ENCODE data around the gene RGS11.
A peak's percentile ranks its signal among the peaks of the same experiment; 100 is the strongest.

Gene RGS11

GRCh38 chr16:281660-282255 lies 6.0 kb upstream of the RGS11 start:
- DNase-seq (ENCODE audit: low read depth) = no peak
- H3K4me3 ChIP-seq (ENCODE audit: control insufficient read depth, low read depth, low read length) = no peak overlapping the region
- TF ChIP-seq, protein P1, sequence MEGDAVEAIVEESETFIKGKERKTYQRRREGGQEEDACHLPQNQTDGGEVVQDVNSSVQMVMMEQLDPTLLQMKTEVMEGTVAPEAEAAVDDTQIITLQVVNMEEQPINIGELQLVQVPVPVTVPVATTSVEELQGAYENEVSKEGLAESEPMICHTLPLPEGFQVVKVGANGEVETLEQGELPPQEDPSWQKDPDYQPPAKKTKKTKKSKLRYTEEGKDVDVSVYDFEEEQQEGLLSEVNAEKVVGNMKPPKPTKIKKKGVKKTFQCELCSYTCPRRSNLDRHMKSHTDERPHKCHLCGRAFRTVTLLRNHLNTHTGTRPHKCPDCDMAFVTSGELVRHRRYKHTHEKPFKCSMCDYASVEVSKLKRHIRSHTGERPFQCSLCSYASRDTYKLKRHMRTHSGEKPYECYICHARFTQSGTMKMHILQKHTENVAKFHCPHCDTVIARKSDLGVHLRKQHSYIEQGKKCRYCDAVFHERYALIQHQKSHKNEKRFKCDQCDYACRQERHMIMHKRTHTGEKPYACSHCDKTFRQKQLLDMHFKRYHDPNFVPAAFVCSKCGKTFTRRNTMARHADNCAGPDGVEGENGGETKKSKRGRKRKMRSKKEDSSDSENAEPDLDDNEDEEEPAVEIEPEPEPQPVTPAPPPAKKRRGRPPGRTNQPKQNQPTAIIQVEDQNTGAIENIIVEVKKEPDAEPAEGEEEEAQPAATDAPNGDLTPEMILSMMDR (conservative IDR thresholded peaks at IDR 0.05; ENCODE audit: control insufficient read depth, insufficient read depth, low read depth, low read length) = no peak

GRCh38 chr16:280991-281659 lies 5.4 kb upstream of the RGS11 start:
- no peak overlapping the region for H3K4me3 ChIP-seq (ENCODE audit: control insufficient read depth, low read depth, low read length)
- TF ChIP-seq, protein P1 (conservative IDR thresholded peaks at IDR 0.05; ENCODE audit: control insufficient read depth, insufficient read depth, low read depth, low read length) = no peak
- no peak for DNase-seq (ENCODE audit: low read depth)

DNA sequence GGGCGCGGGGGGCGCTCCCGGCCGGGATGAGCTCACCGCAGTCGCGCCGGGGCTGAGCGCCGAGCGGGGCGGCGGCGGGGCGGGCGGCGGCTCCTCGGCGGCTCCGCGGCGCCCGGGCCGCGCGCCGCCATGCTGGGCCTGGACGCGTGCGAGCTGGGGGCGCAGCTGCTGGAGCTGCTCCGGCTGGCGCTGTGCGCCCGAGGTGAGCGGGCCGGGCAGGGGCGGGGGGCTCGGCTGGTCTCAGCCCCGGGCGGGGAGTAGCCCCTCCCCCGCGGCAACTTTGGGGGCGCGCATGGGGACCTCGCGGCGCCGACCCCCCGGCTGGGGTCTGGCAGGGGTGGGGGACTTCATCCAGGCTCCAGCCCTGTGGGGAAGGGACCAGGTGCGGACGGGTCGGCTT lies 4.8 kb upstream of the RGS11 start, which contains the start of gene ARHGDIG:
TSS of gene ARHGDIG (plus strand) at position 40 of the 400 bp plus-strand sequence. CDS start at position 130, 90 bp downstream.
- TF ChIP-seq, protein P1 (conservative IDR thresholded peaks at IDR 0.05; ENCODE audit: control insufficient read depth, insufficient read depth, low read depth, low read length) = no peak
- DNase-seq (ENCODE audit: low read depth) = no peak
- no peak within 1 kb of the TSS for H3K4me3 ChIP-seq (ENCODE audit: control insufficient read depth, low read depth, low read length)

GRCh38 chr16:280005-280460 lies 4.3 kb upstream of the RGS11 start:
- no peak overlapping the region for H3K4me3 ChIP-seq (ENCODE audit: control insufficient read depth, low read depth, low read length)
- TF ChIP-seq, protein P1 (conservative IDR thresholded peaks at IDR 0.05; ENCODE audit: control insufficient read depth, insufficient read depth, low read depth, low read length) = no peak
- no peak for DNase-seq (ENCODE audit: low read depth)

DNA sequence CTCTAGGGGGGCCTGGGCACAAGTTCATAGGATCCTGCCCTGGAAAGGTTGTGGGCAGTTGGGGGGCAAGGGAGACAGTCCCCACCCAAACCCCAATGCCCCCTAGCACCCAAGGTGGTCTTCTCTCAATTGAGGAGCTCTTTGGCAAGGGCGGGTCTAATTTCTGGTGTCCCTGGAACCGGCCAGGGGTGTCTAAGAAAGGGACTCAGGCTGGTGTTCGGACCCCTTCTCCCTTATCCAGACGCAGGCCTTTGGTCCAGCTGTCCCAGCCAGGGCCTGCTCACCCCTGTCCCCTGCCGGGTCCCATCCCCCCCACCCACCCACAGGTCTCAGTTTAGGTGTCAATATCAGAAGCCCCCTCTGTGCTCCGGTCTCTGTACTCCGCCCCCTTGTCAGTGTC lies 3.8 kb upstream of the RGS11 start:
- no peak overlapping the region for H3K4me3 ChIP-seq (ENCODE audit: control insufficient read depth, low read depth, low read length)
- DNase-seq (ENCODE audit: low read depth) = no peak
- TF ChIP-seq, protein P1 (conservative IDR thresholded peaks at IDR 0.05; ENCODE audit: control insufficient read depth, insufficient read depth, low read depth, low read length) = no peak

- TF ChIP-seq, protein P1 (conservative IDR thresholded peaks at IDR 0.05; ENCODE audit: control insufficient read depth, insufficient read depth, low read depth, low read length) = no peak
- no peak overlapping the region for H3K4me3 ChIP-seq (ENCODE audit: control insufficient read depth, low read depth, low read length)
- DNase-seq (ENCODE audit: low read depth) = peak; percentile 22
These were observed 3.2 kb upstream of the RGS11 start for GRCh38 chr16:278863-279366.
